Skin epidermis (tissue), 12 donors: ENCODE results near the gene ARID3A.

ENCODE experiments used
- H3K27ac ChIP-seq, 21 experiments: fragments of 200-600 bp; sonication (generic) in 11 of 21; one replicate each; pipeline ENCODE4 v1.5.0; 2020; ENCODE audit warnings: mild to moderate bottlenecking in 3 of 21, inconsistent platforms in 2 of 21, moderate library complexity in 2 of 21
- H3K4me3 ChIP-seq, 7 experiments: fragments of 200-600 bp; sonication (generic) in 2 of 7; one replicate each; pipeline ENCODE4 v1.5.0; 2020; ENCODE audit warnings: inconsistent platforms in 2 of 7, mild to moderate bottlenecking in 2 of 7, moderate library complexity in 1 of 7

The ARID3A gene

DNA sequence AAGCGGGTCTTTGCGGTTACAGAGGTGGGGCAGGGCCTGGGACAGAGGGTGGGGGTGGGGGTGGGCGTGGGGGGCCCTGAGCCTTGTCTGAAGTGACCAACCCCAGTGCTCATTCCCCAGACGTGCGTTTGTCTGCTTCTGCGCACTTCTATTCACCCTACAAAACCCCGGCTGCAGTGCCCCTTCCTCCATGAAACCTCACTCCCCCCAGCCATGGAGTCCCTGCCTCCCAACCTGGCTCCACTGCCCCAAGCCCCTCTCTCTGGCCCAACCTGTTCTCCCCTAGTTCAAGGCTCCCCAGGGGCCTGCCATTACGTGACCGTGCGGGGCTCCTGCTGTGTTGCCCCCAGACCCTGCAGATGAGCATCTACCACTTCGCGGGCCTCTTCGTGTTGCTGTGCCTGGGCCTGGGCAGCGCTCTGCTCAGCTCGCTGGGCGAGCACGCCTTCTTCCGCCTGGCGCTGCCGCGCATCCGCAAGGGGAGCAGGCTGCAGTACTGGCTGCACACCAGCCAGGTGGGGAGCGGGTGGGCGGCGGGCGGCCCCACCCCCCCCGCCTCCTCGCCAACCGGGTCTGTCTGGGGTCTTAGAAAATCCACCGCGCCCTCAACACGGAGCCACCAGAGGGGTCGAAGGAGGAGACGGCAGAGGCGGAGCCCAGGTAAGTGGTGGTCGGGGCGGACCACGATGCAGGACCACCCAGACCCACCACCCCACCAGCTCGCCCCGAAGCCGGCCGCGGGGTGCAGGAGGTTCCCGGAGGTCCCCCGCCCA lies 82.6 kb downstream of the ARID3A start:
- Histone ChIP-seq H3K27ac (no peak overlapping the region), H3K4me3 (no peak overlapping the region)

DNA sequence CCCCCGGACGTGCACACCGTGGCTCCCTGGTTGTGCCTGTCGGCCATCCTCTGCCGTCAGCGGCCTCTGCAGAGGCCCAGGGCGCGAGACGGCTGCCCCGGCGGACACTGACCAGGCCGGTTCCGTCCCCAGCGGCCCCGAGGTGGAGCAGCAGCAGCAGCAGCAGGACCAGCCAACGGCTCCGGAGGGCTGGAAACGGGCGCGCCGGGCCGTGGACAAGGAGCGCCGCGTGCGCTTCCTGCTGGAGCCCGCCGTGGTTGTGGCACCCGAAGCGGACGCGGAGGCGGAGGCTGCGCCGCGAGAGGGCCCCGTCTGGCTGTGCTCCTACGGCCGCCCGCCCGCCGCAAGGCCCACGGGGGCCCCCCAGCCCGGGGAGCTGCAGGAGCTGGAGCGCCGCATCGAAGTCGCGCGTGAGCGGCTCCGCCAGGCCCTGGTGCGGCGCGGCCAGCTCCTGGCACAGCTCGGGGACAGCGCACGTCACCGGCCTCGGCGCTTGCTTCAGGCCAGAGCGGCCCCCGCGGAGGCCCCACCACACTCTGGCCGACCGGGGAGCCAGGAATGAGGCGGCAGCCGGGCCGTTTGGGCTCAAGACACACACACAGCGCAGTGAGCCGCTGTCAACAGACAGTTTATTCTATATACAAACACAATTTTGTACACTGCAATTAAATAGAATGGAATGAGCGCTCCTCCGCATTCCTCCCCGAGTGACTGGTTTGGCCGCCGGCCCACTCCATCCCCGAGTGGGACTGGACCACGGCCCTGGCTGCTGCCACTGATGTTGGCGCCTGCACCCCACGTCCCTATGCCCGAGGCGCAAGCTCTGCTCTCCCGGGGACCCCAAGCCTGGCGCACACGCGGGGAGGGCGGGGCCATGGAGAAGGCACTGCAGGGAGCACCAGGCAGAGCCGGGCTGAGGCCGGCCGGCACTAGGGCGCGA lies 83.5 kb downstream of the ARID3A start:
- H3K4me3 ChIP-seq, result no peak overlapping the region
- H3K27ac ChIP-seq, result no peak overlapping the region

GRCh38 chr19:1009981-1010538 lies 84.2 kb downstream of the ARID3A start:
- no peak overlapping the region for H3K27ac ChIP-seq
- no peak overlapping the region for H3K4me3 ChIP-seq

DNA sequence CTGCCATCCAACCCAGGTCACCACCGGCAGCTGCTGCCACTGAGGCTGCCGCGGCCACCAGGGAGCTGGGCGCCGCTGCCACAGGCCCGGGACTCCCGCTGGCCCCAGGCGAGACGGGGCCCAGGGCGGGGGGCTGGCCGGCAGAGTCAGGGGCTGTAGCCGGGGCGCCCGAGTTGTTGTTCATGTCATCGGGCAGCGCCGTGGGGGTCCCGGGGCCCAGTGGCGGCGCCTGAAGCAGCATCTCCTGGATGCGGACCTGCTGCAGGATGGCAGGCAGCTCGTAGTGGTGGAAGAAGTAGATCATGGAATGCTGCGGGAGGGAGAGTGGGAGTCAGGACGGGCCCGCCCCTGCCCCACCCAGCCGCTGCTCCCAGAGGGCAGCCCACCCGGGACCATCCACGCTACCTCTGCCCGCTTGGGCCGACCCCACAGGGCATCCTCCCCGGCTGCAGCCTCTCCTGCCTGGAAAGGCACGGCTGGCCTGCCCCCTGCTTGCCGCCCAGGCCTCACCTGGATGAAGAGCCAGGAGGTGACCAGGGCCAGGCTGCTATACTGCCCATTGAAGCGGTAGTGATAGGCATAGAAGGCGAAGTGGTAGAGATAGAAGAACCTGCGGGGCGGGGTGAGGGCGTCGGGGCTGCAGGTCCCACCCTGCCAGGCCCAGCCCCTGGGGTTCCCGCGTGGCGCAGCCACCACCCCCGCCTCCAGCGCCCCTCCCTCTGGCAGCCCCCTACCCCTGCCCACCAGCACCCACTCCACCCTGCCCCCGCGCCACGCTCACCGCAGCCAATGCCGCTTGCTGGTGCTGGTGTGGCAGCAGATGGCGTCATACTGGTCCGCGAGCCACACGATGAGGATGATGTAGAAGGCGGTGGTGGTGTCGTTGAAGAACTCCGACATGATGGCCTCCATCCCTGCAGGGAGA lies 85.0 kb downstream of the ARID3A start:
- Histone ChIP-seq H3K27ac (no peak overlapping the region), H3K4me3 (no peak overlapping the region)

DNA sequence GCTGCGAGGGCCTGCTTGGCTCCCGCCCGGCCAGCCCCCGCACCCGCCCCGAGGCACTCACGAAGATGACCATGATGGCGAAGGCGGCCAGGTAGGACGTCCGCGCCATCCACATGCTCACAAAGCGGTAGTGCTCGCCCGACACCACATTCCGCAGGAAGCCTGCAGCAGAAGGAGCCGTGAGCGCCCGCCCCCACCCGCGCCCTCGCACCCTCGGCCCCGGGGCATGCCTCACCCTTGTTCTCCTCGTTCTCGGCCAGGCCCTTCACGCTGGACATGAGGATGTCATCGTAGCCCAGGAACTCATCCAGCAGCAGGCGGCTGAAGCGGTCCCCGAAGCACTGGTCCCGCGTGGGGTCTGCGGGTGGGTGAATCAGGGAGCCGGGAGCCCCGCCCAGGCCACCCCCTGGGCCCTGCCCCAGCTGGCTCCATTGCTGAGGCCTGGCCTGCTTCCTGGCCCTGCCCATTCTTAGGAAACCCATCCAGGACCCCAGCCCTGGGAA lies 86.0 kb downstream of the ARID3A start:
- H3K4me3 ChIP-seq, result no peak overlapping the region
- H3K27ac ChIP-seq, result no peak overlapping the region

GRCh38 chr19:1012334-1012733 lies 86.5 kb downstream of the ARID3A start:
- no peak overlapping the region for H3K27ac ChIP-seq

DNA sequence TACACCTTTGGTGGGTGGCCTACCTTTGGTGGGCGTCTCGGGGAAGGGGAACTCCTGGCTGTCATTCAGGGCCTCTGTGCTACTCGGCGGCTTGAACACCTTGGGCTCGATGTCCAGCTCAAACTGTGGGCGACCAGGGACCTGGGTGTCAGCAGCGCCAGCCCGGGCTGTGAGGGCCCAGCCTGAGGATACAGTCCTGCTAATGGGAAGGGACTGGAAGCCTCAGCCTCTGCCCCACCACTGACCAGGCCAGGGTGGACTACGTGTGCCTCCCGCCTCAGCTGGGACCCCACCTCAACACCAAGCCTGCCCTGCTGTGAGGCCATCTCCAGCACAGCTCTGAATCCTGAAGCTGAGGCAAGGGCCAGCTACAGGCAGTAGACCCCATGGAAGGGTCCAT lies 87.4 kb downstream of the ARID3A start:
- Histone ChIP-seq H3K4me3 (no peak overlapping the region), H3K27ac (no peak overlapping the region)

More at GRCh38 chr19:1012334-1012733, 86.5 kb downstream of the ARID3A start:
- no peak overlapping the region for H3K4me3 ChIP-seq

- Histone ChIP-seq H3K27ac (peak overlapping the region in 2 of 21 experiments; percentile 32 to 96), H3K4me3 (no peak overlapping the region)
These were observed 88.6 kb downstream of the ARID3A start for GRCh38 chr19:1014161-1015060.

DNA sequence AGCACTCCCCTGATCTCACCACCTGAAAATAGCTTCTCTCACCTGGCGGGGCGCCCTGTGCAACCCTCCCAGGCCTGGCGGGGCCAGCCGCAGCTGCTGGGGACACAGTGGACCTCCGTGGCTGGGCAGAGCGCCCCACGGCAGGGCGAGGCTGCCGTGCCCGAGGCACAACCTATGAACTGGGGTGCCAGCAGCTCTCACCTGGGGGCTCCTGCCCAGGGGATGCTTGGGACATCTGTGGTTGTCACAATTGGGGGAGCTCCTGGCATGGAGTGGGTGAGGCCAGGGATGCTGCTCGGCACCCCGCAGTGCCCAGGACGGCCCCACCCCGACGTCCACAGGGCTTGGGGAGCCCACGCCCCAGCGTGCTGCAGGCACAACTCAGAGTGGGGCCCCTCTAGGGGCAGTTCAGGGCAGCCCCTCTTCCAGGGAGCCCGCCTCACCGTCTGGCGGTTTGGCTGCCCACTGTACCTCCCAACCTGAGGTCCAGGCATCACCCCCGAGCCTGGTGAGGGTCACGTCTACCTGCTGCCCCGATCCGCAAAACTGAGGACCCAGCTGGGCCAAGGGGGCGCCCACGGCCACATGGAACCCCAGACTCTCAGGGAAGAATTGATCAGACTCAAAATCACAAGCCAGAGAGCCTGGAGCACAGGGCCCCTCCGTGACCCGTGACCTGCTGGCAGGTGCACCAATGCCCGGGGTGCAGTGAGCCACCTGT lies 89.4 kb downstream of the ARID3A start:
- peak overlapping the region in 7 of 21 experiments; percentile 2 to 96 (median 74) for H3K27ac ChIP-seq

GRCh38 chr19:1015782-1016646 lies 90.2 kb downstream of the ARID3A start:
- Histone ChIP-seq H3K27ac (peak overlapping the region in 17 of 21 experiments; percentile 6 to 96 (median 63)), H3K4me3 (no peak overlapping the region)

More for the DNA sequence above, 89.4 kb downstream of the ARID3A start:
- no peak overlapping the region for H3K4me3 ChIP-seq

GRCh38 chr19:1016647-1017114 lies 90.8 kb downstream of the ARID3A start:
- peak overlapping the region in 19 of 21 experiments; percentile 6 to 96 (median 63) for H3K27ac ChIP-seq
- peak overlapping the region in 1 of 7 experiments; percentile 10 for H3K4me3 ChIP-seq

DNA sequence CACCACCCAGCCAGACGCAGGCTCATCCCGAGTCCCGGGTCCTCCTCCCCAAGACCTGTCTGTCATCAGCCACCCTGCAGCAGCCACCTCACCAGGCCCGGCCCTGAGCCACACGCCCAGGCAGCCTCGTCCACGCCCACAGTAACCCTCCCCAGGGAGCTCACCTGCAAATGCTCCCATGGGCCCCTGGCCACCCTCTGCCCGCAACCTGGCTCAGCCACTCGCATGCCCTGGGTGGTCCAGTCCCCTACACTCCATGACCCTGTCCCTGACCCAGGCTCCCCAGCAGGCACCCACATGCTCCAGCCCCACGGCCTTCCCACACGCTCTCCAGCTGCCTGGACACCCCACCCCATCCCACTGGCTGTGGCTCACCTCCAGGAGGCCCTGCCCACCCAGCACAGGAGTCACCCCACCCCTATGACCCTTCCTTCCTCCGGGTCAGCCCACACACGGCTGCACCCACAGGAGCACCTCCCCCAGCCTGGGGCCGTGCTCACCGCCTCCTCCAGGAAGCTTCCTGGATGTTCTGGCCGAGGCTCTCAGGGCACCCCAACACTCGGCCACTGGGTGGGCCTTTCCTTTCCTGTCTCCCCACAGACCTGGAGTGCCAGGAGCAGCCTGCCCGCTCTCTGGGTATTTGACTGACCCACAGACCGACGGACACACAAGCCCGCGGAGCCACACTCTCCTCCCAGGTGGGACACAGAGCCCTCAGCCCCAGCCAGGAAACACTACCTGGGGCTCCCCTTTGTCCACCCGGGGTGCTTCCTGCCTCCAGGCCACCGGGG lies 91.5 kb downstream of the ARID3A start:
- Histone ChIP-seq H3K4me3 (peak overlapping the region in 2 of 7 experiments; percentile 8 to 10), H3K27ac (peak overlapping the region in 19 of 21 experiments; percentile 15 to 96 (median 64))

- Histone ChIP-seq H3K4me3 (no peak overlapping the region), H3K27ac (peak overlapping the region in 13 of 21 experiments; percentile 15 to 96 (median 65))
These were observed 92.1 kb downstream of the ARID3A start for GRCh38 chr19:1017906-1018305.

GRCh38 chr19:1018393-1018792 lies 92.6 kb downstream of the ARID3A start:
- H3K4me3 ChIP-seq, result no peak overlapping the region
- peak overlapping the region in 11 of 21 experiments; percentile 16 to 96 (median 64) for H3K27ac ChIP-seq

- Histone ChIP-seq H3K4me3 (peak overlapping the region; percentile 68 to 94 (median 88)), H3K27ac (peak overlapping the region in 11 of 21 experiments; percentile 7 to 96 (median 95))
These were observed 93.2 kb downstream of the ARID3A start for GRCh38 chr19:1018932-1019615.
